Skeletal muscle satellite cell (primary cell): Measurements from ENCODE around the gene SLC9A7.
"Not testable (repeated sequence)": the region's sequence is repeated elsewhere in the genome, so short reads cannot be mapped to it uniquely, and the experiment has no call there.

Experiments
- H3K27me3 ChIP-seq: 2 replicates; pipeline ENCODE4 v1.7.0; 2013; ENCODE audit warnings: low read length; ENCODE audit not compliant: control insufficient read depth, insufficient read depth
- H3K36me3 ChIP-seq: 2 replicates; pipeline ENCODE4 v1.7.0; 2013; ENCODE audit warnings: mild to moderate bottlenecking, control low read depth, low read length; ENCODE audit not compliant: insufficient read depth
- H3K4me1 ChIP-seq: 2 replicates; pipeline ENCODE4 v1.7.0; 2013; ENCODE audit warnings: low read length; ENCODE audit not compliant: control insufficient read depth, insufficient read depth
- H3K4me2 ChIP-seq: 2 replicates; pipeline ENCODE4 v1.7.0; 2013; ENCODE audit warnings: mild to moderate bottlenecking, low read length
- H3K4me3 ChIP-seq: 2 replicates; pipeline ENCODE4 v1.7.0; 2013; ENCODE audit warnings: low read length
- H3K9ac ChIP-seq: 2 replicates; pipeline ENCODE4 v1.7.0; 2013; ENCODE audit warnings: mild to moderate bottlenecking, low read depth, low read length, moderate library complexity
- H3K9me3 ChIP-seq: replicated peaks from 2 replicates; pipeline ENCODE4 v1.7.0; 2013; ENCODE audit warnings: mild to moderate bottlenecking, control low read depth, low read length

Gene SLC9A7

DNA sequence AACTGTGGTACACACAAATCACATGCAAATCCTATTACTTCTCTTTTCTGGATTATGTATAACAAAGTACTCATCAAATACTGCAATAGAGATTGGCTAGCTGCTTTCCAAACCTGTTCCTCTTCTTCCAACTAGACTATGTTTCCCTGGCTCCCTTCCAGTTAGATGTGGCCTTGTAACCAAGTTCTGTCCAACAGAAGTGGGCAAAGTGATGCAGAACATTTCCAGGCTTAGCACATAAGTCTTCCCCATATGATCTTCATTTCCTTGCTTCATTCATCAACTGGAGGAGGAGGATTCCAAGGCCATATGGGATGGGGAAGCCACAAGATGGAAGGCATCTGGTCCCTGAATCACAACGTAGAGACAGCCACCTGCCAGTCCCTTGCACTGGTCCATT lies 8.0 kb downstream of the SLC9A7 start:
- no peaks in the 10 kb centered on the region for H3K36me3 ChIP-seq
- peaks cover 3% of the 10 kb centered on the region for H3K27me3 ChIP-seq
- no peak overlapping the region for H3K9ac ChIP-seq
- no peaks in the 10 kb centered on the region for H3K9me3 ChIP-seq
- H3K4me3 ChIP-seq, result no peak overlapping the region
- no peak overlapping the region for H3K4me2 ChIP-seq
- no peaks in the 10 kb centered on the region for H3K4me1 ChIP-seq

DNA sequence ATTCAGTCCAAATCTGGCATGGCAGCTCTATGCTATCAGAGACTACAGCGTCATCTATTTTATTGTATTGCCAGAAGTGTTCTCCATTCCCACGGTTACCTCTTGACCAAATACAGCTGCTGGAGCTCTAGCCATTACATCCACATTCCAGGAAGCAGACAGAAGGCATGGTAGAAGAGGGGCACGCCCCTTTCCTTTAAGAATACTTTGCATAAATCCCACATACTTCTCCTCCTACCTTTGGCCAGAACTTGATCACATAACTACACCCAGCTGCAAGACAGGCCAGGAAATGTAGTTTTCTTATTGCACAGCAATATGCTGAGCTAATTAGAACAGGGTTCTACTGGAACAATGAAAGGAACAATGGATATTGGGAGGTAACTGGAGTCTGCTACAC lies 14.9 kb downstream of the SLC9A7 start:
- no peaks in the 10 kb centered on the region for H3K36me3 ChIP-seq
- H3K9me3 ChIP-seq, result no peaks in the 10 kb centered on the region
- no peak overlapping the region for H3K9ac ChIP-seq
- H3K4me1 ChIP-seq, result no peaks in the 10 kb centered on the region
- H3K4me2 ChIP-seq, result no peak overlapping the region
- H3K27me3 ChIP-seq, result no peaks in the 10 kb centered on the region
- no peak overlapping the region for H3K4me3 ChIP-seq

DNA sequence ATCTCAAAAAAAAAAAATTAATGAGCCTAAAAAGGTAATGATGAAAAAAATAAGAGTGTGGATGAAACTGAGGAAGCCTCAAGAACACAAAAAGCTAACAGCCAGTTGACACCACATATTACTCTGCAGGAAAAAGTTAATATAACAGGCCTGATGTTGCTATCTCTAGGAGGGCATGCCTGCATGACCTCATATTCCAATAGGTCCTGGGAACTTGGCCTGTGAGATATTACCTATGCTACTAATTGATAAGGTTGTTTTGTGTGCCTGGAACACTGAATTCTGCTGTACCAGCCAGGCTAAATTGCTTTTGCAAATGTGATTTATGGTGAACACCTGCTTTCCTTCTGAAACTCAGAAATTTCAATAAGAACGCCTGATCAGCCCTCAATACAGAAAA lies 15.9 kb downstream of the SLC9A7 start:
- Histone ChIP-seq H3K27me3 (no peaks in the 10 kb centered on the region), H3K36me3 (no peaks in the 10 kb centered on the region), H3K4me2 (no peak overlapping the region), H3K9ac (no peak overlapping the region), H3K4me3 (no peak overlapping the region), H3K9me3 (no peaks in the 10 kb centered on the region), H3K4me1 (no peaks in the 10 kb centered on the region)

DNA sequence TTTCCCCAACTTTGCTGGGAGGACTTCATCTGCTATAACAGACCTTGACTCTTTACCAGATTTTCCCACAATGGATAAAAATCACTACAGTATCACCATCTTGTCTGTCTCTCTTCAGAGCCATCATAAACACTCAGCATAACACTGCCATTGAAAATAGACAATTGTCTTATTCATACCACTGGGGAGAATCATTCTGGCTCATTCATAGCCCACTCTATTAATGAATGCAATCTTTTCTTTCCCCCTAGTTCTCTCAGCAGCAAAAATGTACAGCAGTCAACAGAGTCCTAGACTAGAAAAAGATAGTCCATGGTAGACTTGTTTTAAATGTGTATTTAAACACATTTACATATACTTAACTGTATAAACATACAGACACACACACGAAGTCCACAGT lies 19.2 kb downstream of the SLC9A7 start:
- no peaks in the 10 kb centered on the region for H3K9me3 ChIP-seq
- no peak overlapping the region for H3K4me2 ChIP-seq
- no peak overlapping the region for H3K4me3 ChIP-seq
- H3K9ac ChIP-seq, result no peak overlapping the region
- H3K4me1 ChIP-seq, result peaks cover 6% of the 10 kb centered on the region
- no peaks in the 10 kb centered on the region for H3K36me3 ChIP-seq
- H3K27me3 ChIP-seq, result no peaks in the 10 kb centered on the region

- H3K27me3 ChIP-seq, result no peaks in the 10 kb centered on the region
- peaks cover 6% of the 10 kb centered on the region for H3K4me1 ChIP-seq
- H3K36me3 ChIP-seq, result no peaks in the 10 kb centered on the region
- no peaks in the 10 kb centered on the region for H3K9me3 ChIP-seq
- no peak overlapping the region for H3K4me3 ChIP-seq
- H3K9ac ChIP-seq, result peak overlapping the region; percentile 59
- H3K4me2 ChIP-seq, result peak overlapping the region; percentile 33
These were observed 21.5 kb downstream of the SLC9A7 start for GRCh38 chrX:46737462-46737861.

DNA sequence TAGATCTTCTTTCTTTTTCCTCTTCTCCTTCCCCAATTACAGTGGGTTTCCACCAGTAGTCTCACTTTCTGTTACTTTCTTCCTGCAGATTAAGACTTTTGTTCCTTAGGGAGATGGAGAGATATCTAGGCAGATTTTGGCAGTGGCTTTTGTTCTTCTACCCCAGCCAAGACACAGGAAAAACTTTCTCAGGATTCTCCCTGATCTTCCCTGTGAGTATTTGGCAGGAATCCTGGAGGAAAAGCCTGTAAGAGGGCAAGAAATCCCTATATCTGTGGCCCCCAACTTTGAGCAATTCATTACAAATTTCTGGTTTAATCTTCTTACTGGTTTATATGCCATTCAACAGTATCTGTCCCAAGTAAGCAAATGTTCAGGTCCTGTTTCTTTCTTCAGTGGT lies 21.9 kb downstream of the SLC9A7 start:
- peak overlapping the region; percentile 59 for H3K9ac ChIP-seq
- peaks cover 6% of the 10 kb centered on the region for H3K4me1 ChIP-seq
- H3K4me3 ChIP-seq, result no peak overlapping the region
- H3K4me2 ChIP-seq, result peak overlapping the region; percentile 33
- no peaks in the 10 kb centered on the region for H3K36me3 ChIP-seq
- no peaks in the 10 kb centered on the region for H3K27me3 ChIP-seq
- no peaks in the 10 kb centered on the region for H3K9me3 ChIP-seq

GRCh38 chrX:46735622-46736021 lies 23.3 kb downstream of the SLC9A7 start:
- peaks cover 10% of the 10 kb centered on the region for H3K4me1 ChIP-seq
- no peak overlapping the region for H3K4me3 ChIP-seq
- H3K27me3 ChIP-seq, result no peaks in the 10 kb centered on the region
- no peaks in the 10 kb centered on the region for H3K36me3 ChIP-seq
- H3K9me3 ChIP-seq, result no peaks in the 10 kb centered on the region
- H3K9ac ChIP-seq, result no peak overlapping the region
- H3K4me2 ChIP-seq, result no peak overlapping the region

- Histone ChIP-seq H3K9ac (no peak overlapping the region), H3K27me3 (no peaks in the 10 kb centered on the region), H3K4me1 (peaks cover 10% of the 10 kb centered on the region), H3K36me3 (no peaks in the 10 kb centered on the region), H3K9me3 (no peaks in the 10 kb centered on the region), H3K4me3 (no peak overlapping the region), H3K4me2 (no peak overlapping the region)
These were observed 25.7 kb downstream of the SLC9A7 start for GRCh38 chrX:46733226-46733625.

DNA sequence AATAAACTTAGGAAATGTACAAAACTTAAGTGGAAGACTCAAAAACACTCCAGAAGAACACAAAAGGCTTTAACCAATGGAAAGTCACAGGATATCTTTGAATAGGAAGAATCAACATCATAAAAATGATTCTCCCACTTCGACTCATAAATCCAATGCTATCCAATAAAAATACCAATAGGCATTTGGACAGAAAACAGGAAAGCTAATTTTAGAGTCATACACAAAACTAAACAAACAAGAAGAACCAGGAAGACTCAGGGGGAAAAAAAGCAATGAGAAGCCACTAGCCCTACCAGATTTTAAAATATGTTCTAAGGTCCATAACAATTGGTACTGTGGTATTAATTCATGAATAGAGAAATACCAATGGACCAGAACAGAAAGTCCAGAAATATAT lies 28.2 kb downstream of the SLC9A7 start:
- Histone ChIP-seq H3K27me3 (no peaks in the 10 kb centered on the region), H3K4me1 (peaks cover 4% of the 10 kb centered on the region), H3K9ac (no peak overlapping the region)

GRCh38 chrX:46727441-46727840 lies 31.5 kb downstream of the SLC9A7 start:
- Histone ChIP-seq H3K9ac (no peak overlapping the region), H3K27me3 (no peaks in the 10 kb centered on the region)

More for the DNA sequence above, 28.2 kb downstream of the SLC9A7 start:
- H3K4me2 ChIP-seq, result no peak overlapping the region
- no peaks in the 10 kb centered on the region for H3K9me3 ChIP-seq
- H3K4me3 ChIP-seq, result no peak overlapping the region
- H3K36me3 ChIP-seq, result no peaks in the 10 kb centered on the region

DNA sequence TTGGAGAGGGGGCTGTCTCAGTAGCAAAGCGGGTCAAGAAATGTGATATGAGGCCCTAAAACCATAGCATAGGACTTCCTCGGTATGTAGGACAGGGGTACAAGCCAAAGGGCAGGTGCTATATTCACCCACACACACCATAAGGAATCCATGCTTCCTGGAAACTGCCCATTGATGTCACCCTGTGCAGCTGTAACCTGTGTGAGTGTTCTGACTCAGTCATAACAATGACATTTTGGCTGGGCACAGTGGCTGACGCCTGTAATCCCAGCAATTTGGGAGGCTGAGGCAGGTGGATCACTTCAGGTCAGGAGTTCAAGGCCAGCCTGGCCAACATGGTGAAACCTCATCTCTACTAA lies 35.4 kb downstream of the SLC9A7 start:
- H3K4me3 ChIP-seq, H3K36me3 ChIP-seq: not testable (repeated sequence)

More at GRCh38 chrX:46727441-46727840, 31.5 kb downstream of the SLC9A7 start:
- Histone ChIP-seq H3K9me3 (no peaks in the 10 kb centered on the region), H3K36me3 (no peaks in the 10 kb centered on the region), H3K4me1 (peaks cover 14% of the 10 kb centered on the region), H3K4me2 (no peak overlapping the region), H3K4me3 (no peak overlapping the region)

DNA sequence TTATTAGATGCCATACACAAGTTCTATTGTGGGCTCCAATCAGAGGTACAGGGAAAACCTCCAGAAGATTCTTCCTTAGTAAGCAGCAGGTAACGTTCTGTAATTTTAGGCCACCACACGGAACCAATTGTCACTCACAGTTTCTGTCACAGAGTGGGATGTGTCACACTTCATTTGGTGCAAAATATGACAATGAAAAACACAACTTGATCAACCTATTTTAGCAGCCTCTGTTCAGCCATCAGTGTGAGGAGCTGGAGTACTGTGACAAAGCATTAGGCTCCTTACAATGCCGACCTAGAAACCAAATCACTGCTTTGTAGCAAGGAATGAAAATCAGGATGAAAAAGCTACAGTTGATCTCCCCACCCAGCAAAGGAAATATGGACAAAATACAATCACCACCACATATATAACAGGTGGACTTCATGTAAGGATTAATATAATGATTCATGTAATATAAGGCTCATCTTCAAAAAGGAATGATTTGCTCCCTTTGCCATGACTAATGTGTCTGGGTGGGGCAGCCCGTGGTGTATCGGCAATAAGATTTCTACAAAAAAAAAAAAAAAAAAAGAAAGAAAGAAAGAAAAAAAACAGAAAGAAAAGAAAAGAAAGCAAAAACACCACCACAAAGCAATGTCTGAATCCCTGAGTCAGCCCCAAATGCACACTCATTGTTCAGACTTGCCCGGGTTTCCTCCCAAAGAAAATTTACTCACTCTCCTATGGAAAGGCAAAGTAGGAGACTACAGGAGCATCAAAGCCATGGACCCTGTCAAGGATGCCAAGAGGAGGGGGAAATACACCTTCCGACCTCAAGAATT lies 36.0 kb downstream of the SLC9A7 start:
- Histone ChIP-seq H3K27me3 (no peaks in the 10 kb centered on the region), H3K36me3 (no peaks in the 10 kb centered on the region), H3K4me2 (peak overlapping the region; percentile 13), H3K9me3 (no peaks in the 10 kb centered on the region), H3K4me3 (no peak overlapping the region), H3K4me1 (peaks cover 10% of the 10 kb centered on the region), H3K9ac (no peak overlapping the region)

More for the DNA sequence above, 35.4 kb downstream of the SLC9A7 start:
- not testable (repeated sequence) for H3K27me3 ChIP-seq, H3K9me3 ChIP-seq, H3K4me1 ChIP-seq, H3K9ac ChIP-seq
- peak overlapping the region; percentile 13 for H3K4me2 ChIP-seq
